ENCODE results near the gene PPM1A. TPM values are rescaled to one million over a fixed set of nuclear protein-coding genes. Genes with fewer than 3 reads are reported as not detected.
A peak's percentile ranks its signal among the peaks of the same experiment; 100 is the strongest.

PPM1A gene
- total RNA-seq, 2 experiments from 2014 or later, result 40.0 to 40.5 TPM

- intact Hi-C loops (cut with micrococcal nuclease), result loop anchor here (5.0 to 10.0 kb wide), 2 partner anchors 60 to 143 kb away; no protein-coding TSS in a partner anchor
- DNase-seq, result peak; percentile 65
- Mint-ChIP-seq H3K4me3 (peak overlapping the region; percentile 82), H3K4me1 (ENCODE audit: low read depth) (peaks cover 24% of the 10 kb centered on the region), H3K36me3 (ENCODE audit: low read depth) (no peaks in the 10 kb centered on the region), H3K9me3 (no peaks in the 10 kb centered on the region), H3K27me3 (peaks cover 14% of the 10 kb centered on the region), H3K27ac (peak overlapping the region; percentile 88)
- TF ChIP-seq, protein P1, sequence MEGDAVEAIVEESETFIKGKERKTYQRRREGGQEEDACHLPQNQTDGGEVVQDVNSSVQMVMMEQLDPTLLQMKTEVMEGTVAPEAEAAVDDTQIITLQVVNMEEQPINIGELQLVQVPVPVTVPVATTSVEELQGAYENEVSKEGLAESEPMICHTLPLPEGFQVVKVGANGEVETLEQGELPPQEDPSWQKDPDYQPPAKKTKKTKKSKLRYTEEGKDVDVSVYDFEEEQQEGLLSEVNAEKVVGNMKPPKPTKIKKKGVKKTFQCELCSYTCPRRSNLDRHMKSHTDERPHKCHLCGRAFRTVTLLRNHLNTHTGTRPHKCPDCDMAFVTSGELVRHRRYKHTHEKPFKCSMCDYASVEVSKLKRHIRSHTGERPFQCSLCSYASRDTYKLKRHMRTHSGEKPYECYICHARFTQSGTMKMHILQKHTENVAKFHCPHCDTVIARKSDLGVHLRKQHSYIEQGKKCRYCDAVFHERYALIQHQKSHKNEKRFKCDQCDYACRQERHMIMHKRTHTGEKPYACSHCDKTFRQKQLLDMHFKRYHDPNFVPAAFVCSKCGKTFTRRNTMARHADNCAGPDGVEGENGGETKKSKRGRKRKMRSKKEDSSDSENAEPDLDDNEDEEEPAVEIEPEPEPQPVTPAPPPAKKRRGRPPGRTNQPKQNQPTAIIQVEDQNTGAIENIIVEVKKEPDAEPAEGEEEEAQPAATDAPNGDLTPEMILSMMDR (IDR thresholded peaks at IDR 0.05), result no peak
- ChIA-PET POLR2A (interaction anchor here (0.7 to 3.0 kb wide), 5 partner anchors 27 to 169 kb away, joined by 3 to 21 read pairs (median 3); partner anchors contain the start of gene PPM1A), CTCF (interaction anchor here (0.6 to 2.0 kb wide), 13 partner anchors 10 to 143 kb away, joined by 3 to 5 read pairs (median 4); no protein-coding TSS in a partner anchor)
- peak; percentile 45 for ATAC-seq
Measured at GRCh38 chr14:60327447-60328331, 78.7 kb downstream of the PPM1A start.

- ChIA-PET POLR2A (interaction anchor here (1.7 to 3.0 kb wide), 2 partner anchors 27 to 80 kb away, joined by 5 to 21 read pairs; partner anchors contain the start of gene PPM1A), CTCF (interaction anchor here (0.8 to 5.1 kb wide), 8 partner anchors 11 to 144 kb away, joined by 3 to 36 read pairs (median 4); no protein-coding TSS in a partner anchor)
- Mint-ChIP-seq H3K27me3 (peaks cover 21% of the 10 kb centered on the region), H3K27ac (no peak overlapping the region), H3K4me3 (peak overlapping the region; percentile 63), H3K9me3 (no peaks in the 10 kb centered on the region), H3K36me3 (ENCODE audit: low read depth) (no peaks in the 10 kb centered on the region), H3K4me1 (ENCODE audit: low read depth) (peaks cover 28% of the 10 kb centered on the region)
- TF ChIP-seq, protein P1 (IDR thresholded peaks at IDR 0.05), result peak; percentile 22
- intact Hi-C loops (cut with micrococcal nuclease), result loop anchor here (5.0 to 10.0 kb wide), 2 partner anchors 61 to 144 kb away; no protein-coding TSS in a partner anchor
- ATAC-seq (no peak), DNase-seq (no peak)
Measured at GRCh38 chr14:60328583-60328982, 79.6 kb downstream of the PPM1A start.

- intact Hi-C loops (cut with micrococcal nuclease), result loop anchor here (5.0 to 10.0 kb wide), 2 partner anchors 62 to 144 kb away; no protein-coding TSS in a partner anchor
- TF ChIP-seq, protein P1 (IDR thresholded peaks at IDR 0.05), result no peak
- H3K27ac Mint-ChIP-seq, result no peak overlapping the region
- CTCF ChIA-PET, result interaction anchor here (4.1 to 5.1 kb wide), 2 partner anchors 19 to 143 kb away, joined by 34 to 36 read pairs; no protein-coding TSS in a partner anchor
- peaks cover 23% of the 10 kb centered on the region for H3K27me3 Mint-ChIP-seq
- no peaks in the 10 kb centered on the region for H3K36me3 Mint-ChIP-seq (ENCODE audit: low read depth)
- peaks cover 28% of the 10 kb centered on the region for H3K4me1 Mint-ChIP-seq (ENCODE audit: low read depth)
- no peak for ATAC-seq
- H3K4me3 Mint-ChIP-seq, result no peak overlapping the region
- POLR2A ChIA-PET, result interaction anchor here (3.2 kb wide), 1 partner anchor 81 kb away, joined by 12 read pairs; the partner anchor contains the start of gene PPM1A
- H3K9me3 Mint-ChIP-seq, result no peaks in the 10 kb centered on the region
- no peak for DNase-seq
Measured at GRCh38 chr14:60329274-60329673, 80.3 kb downstream of the PPM1A start.

DNA sequence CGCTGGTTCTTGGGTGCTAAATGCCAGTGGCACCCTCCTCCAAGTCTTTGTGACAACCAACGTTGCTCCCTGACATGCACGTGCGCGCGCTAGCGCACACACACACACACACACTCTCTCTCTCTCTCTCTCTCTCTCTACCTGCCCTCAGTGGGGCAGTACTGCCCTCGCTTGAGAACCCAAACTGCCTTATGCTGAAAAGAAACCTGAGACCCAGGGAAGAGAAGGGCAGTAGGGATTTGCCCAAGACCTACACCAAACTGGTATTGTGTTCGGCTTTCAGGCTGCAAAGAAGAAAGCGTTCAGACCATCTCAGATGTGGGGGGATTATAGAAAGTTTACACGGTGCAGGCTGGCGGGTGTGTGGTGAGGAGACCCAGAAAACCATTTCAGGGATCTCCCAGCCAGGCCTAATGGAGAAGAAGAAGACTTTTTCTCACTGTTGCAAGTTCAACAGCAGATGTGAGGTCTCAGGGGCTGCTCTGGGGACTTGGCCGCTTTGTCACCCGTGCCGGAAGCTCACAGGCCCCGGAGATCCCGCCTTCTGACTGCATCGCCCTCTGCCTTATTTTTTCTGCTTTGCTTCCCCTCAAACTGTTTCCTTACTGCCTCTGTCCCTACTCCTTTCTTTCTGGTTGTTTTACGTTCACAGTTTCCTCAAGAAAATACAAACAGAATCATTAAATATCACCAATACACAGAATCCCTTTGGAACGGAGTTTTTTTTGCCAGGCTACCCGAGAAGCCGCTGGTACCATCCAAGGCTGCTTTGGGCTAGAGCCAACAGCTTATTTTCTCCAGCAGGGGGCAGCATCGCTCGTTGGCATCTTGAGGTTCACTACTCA is 82.4 kb downstream of the PPM1A start:
- H3K27ac Mint-ChIP-seq, result peak overlapping the region; percentile 97
- DNase-seq (peak; percentile 92), ATAC-seq (peak; percentile 83)
- no peaks in the 10 kb centered on the region for H3K36me3 Mint-ChIP-seq (ENCODE audit: low read depth)
- H3K4me1 Mint-ChIP-seq (ENCODE audit: low read depth), result peaks cover 28% of the 10 kb centered on the region
- intact Hi-C loops (cut with micrococcal nuclease), result loop anchor here (5.0 kb wide), 1 partner anchor 84 kb away; the partner anchor contains the start of gene PPM1A
- TF ChIP-seq, protein P1 (IDR thresholded peaks at IDR 0.05), result peak; percentile 93
- CTCF ChIA-PET, result interaction anchor here (0.6 to 5.1 kb wide), 41 partner anchors 8 to 949 kb away, joined by 3 to 36 read pairs (median 4); partner anchors contain the start of gene PPM1A
- POLR2A ChIA-PET, result interaction anchor here (0.7 to 3.2 kb wide), 3 partner anchors 78 to 83 kb away, joined by 3 to 12 read pairs (median 4); partner anchors contain the start of gene PPM1A
- H3K27me3 Mint-ChIP-seq, result peaks cover 23% of the 10 kb centered on the region
- no peaks in the 10 kb centered on the region for H3K9me3 Mint-ChIP-seq
- peak overlapping the region; percentile 86 for H3K4me3 Mint-ChIP-seq

Data from activated CD8-positive, alpha-beta T cell treated with anti-CD3 and anti-CD28 coated beads for 36 hours (primary cell).